Osteoblast (primary cell): ENCODE measurements around the gene EML2. TPM values are rescaled to one million over a fixed set of nuclear protein-coding genes. Genes with fewer than 3 reads are reported as not detected.
"Not testable (repeated sequence)": the region's sequence is repeated elsewhere in the genome, so short reads cannot be mapped to it uniquely, and the experiment has no call there.

ENCODE experiments used
- DNase-seq: peaks from one replicate; pipeline ENCODE4 v3.0.0; 2011; ENCODE audit warnings: low spot score, mixed read lengths; ENCODE audit not compliant: insufficient read length; ENCODE audit errors: missing footprints
- H2AFZ ChIP-seq: 2 replicates; pipeline ENCODE4 v1.6.0; 2011; ENCODE audit warnings: mild to moderate bottlenecking, low read length
- H3K27ac ChIP-seq: 2 replicates; pipeline ENCODE4 v1.5.1; 2011; ENCODE audit warnings: mild to moderate bottlenecking, low read depth, low read length, moderate library complexity
- H3K27me3 ChIP-seq: 2 replicates; pipeline ENCODE4 v1.6.0; 2012; ENCODE audit warnings: mild to moderate bottlenecking, control low read depth, inconsistent platforms, low read length, moderate library complexity; ENCODE audit not compliant: insufficient read depth
- H3K36me3 ChIP-seq: 2 replicates; pipeline ENCODE4 v1.5.1; 2011; ENCODE audit warnings: mild to moderate bottlenecking, low read length, control low read depth, moderate library complexity; ENCODE audit not compliant: insufficient read depth
- H3K4me1 ChIP-seq: 2 replicates; pipeline ENCODE4 v1.5.1; 2011; ENCODE audit warnings: mild to moderate bottlenecking, low read length, control low read depth, moderate library complexity; ENCODE audit not compliant: insufficient read depth
- H3K4me2 ChIP-seq: 2 replicates; pipeline ENCODE4 v1.6.0; 2011; ENCODE audit warnings: mild to moderate bottlenecking, low read length; ENCODE audit not compliant: insufficient read depth
- H3K4me3 ChIP-seq: fragments of 200-600 bp; sonication (generic); 3 replicates; pipeline ENCODE4 v1.5.1; 2012; ENCODE audit warnings: mild to moderate bottlenecking, low read length, inconsistent platforms; ENCODE audit not compliant: insufficient read depth
- H3K79me2 ChIP-seq: 2 replicates; pipeline ENCODE4 v1.6.0; 2012; ENCODE audit warnings: mild to moderate bottlenecking, low read length, control low read depth, inconsistent platforms; ENCODE audit not compliant: insufficient read depth
- H3K9me3 ChIP-seq: 2 replicates; pipeline ENCODE4 v1.5.1; 2011; ENCODE audit warnings: low read depth, low read length, control low read depth
- H4K20me1 ChIP-seq: 2 replicates; pipeline ENCODE4 v1.6.0; 2012; ENCODE audit warnings: mild to moderate bottlenecking, low read length, control low read depth; ENCODE audit not compliant: insufficient read depth
- CTCF ChIP-seq: IDR thresholded peaks from 2 replicates; pipeline ENCODE4 v1.5.1; 2011; ENCODE audit warnings: mild to moderate bottlenecking, low read depth, low read length, moderate library complexity; ENCODE audit errors: extremely low read depth
- total RNA-seq: library from RNA; depleted of rRNA; stranded (reverse); fragments of >200 nt; gene quantifications from 2 replicates; pipeline ENCODE4 v1.2.3, GENCODE V29; 2012

EML2 gene
- total RNA-seq, 1 donor: 10.1 TPM

- Histone ChIP-seq H3K4me2 (no peak overlapping the region), H3K27ac (peak overlapping the region; percentile 52), H2AFZ (no peak overlapping the region), H3K4me3 (no peak overlapping the region), H4K20me1 (peaks cover 3% of the 10 kb centered on the region), H3K4me1 (peaks cover 15% of the 10 kb centered on the region), H3K79me2 (no peaks in the 10 kb centered on the region), H3K27me3 (no peaks in the 10 kb centered on the region), H3K9me3 (no peaks in the 10 kb centered on the region), H3K36me3 (peaks cover 12% of the 10 kb centered on the region)
- DNase-seq: peak; percentile 99
- TF ChIP-seq CTCF: no peak
Observed at GRCh38 chr19:45632468-45633196, 6.6 kb downstream of the EML2 start.

GRCh38 chr19:45630463-45630862 lies 8.7 kb downstream of the EML2 start:
- TF ChIP-seq CTCF: no peak
- H3K9me3 ChIP-seq: no peaks in the 10 kb centered on the region
- H3K4me2 ChIP-seq: peak overlapping the region; percentile 24
- peak; percentile 98 for DNase-seq
- peaks cover 3% of the 10 kb centered on the region for H4K20me1 ChIP-seq
- no peak overlapping the region for H3K4me3 ChIP-seq
- H3K4me1 ChIP-seq: peaks cover 15% of the 10 kb centered on the region
- no peaks in the 10 kb centered on the region for H3K27me3 ChIP-seq
- H3K36me3 ChIP-seq: peaks cover 27% of the 10 kb centered on the region
- H3K79me2 ChIP-seq: no peaks in the 10 kb centered on the region
- H3K27ac ChIP-seq: peak overlapping the region; percentile 72
- H2AFZ ChIP-seq: no peak overlapping the region

- H4K20me1 ChIP-seq: peaks cover 3% of the 10 kb centered on the region
- no peaks in the 10 kb centered on the region for H3K27me3 ChIP-seq
- H3K9me3 ChIP-seq: no peaks in the 10 kb centered on the region
- H3K4me3 ChIP-seq: no peak overlapping the region
- no peak for DNase-seq
- H2AFZ ChIP-seq: no peak overlapping the region
- no peak for TF ChIP-seq CTCF
- H3K79me2 ChIP-seq: no peaks in the 10 kb centered on the region
- peaks cover 15% of the 10 kb centered on the region for H3K4me1 ChIP-seq
- H3K4me2 ChIP-seq: no peak overlapping the region
- peaks cover 28% of the 10 kb centered on the region for H3K36me3 ChIP-seq
- peak overlapping the region; percentile 32 for H3K27ac ChIP-seq
Observed at GRCh38 chr19:45629704-45630103, 9.5 kb downstream of the EML2 start.

GRCh38 chr19:45628219-45628618 lies 11.0 kb downstream of the EML2 start:
- H3K9me3 ChIP-seq, H4K20me1 ChIP-seq, H3K4me2 ChIP-seq, H3K27ac ChIP-seq, H3K79me2 ChIP-seq, H3K27me3 ChIP-seq, H3K4me3 ChIP-seq, H2AFZ ChIP-seq, DNase-seq: not testable (repeated sequence)
- Histone ChIP-seq H3K4me1 (peaks cover 15% of the 10 kb centered on the region), H3K36me3 (peaks cover 35% of the 10 kb centered on the region)
